HG03457 (cell line): ENCODE measurements around the gene PMVK.
A peak's percentile ranks its signal among the peaks of the same experiment; 100 is the strongest.

Source experiments
- ATAC-seq: cut with Tn5 transposase; IDR thresholded peaks from one replicate; pipeline ENCODE4 v1.9.1; 2021; ENCODE audit warnings: moderate number of reproducible peaks; ENCODE audit not compliant: unreplicated experiment

Gene PMVK

GRCh38 chr1:154951901-154952657 is 15.6 kb upstream of the PMVK start:
- no peak for ATAC-seq

GRCh38 chr1:154948079-154948478 is 11.6 kb upstream of the PMVK start:
- ATAC-seq: no peak

- no peak for ATAC-seq
These were observed 9.7 kb upstream of the PMVK start for GRCh38 chr1:154945962-154946850.

GRCh38 chr1:154945160-154945961 is 8.8 kb upstream of the PMVK start:
- ATAC-seq: no peak

GRCh38 chr1:154944401-154945159 is 8.1 kb upstream of the PMVK start:
- ATAC-seq: no peak

GRCh38 chr1:154943649-154944400 is 7.3 kb upstream of the PMVK start:
- no peak for ATAC-seq

GRCh38 chr1:154941333-154942013 is 5.0 kb upstream of the PMVK start:
- no peak for ATAC-seq

- ATAC-seq: no peak
These were observed 4.2 kb upstream of the PMVK start for GRCh38 chr1:154940651-154941194.

GRCh38 chr1:154940213-154940560 is 3.7 kb upstream of the PMVK start:
- no peak for ATAC-seq

- ATAC-seq: no peak
These were observed 2.3 kb upstream of the PMVK start for GRCh38 chr1:154938604-154939399.

- ATAC-seq: no peak
These were observed 1.5 kb upstream of the PMVK start for GRCh38 chr1:154937988-154938386.

GRCh38 chr1:154937085-154937987 is 817 bp upstream of the PMVK start:
- ATAC-seq: peak; percentile 35

- no peak for ATAC-seq
These were observed 567 bp downstream of the PMVK start for GRCh38 chr1:154935749-154936554.

- ATAC-seq: no peak
These were observed 2.1 kb downstream of the PMVK start for GRCh38 chr1:154934358-154934948.

- ATAC-seq: no peak
These were observed 4.5 kb downstream of the PMVK start for GRCh38 chr1:154931940-154932487.

- ATAC-seq: no peak
These were observed 10.3 kb downstream of the PMVK start for GRCh38 chr1:154926201-154926600.
